H1 (cell line): ENCODE data around the gene EPS8L1. TPM values are rescaled to one million over a fixed set of nuclear protein-coding genes. Genes with fewer than 3 reads are reported as not detected.

Experiments used
- CTCF ChIA-PET: fragments of 300-600 bp; sonication (Branson Sonifier 250); formaldehyde crosslinking; loops from one replicate; lab custom pipeline; 2021; ENCODE audit not compliant: partially characterized antibody; lab: Charles Lee
- POLR2A ChIA-PET: fragments of 300-600 bp; sonication (Branson Sonifier 250); formaldehyde crosslinking; loops from one replicate; lab custom pipeline; 2021; ENCODE audit warnings: inconsistent platforms; ENCODE audit not compliant: partially characterized antibody; lab: Charles Lee
- DNase-seq, 2 experiments: peaks; one replicate each; pipeline versions ENCODE4 v3.0.0 to v3.0.0-alpha.2; 2010 to 2022; ENCODE audit warnings: low spot score in 2 of 2, low read depth in 1 of 2, mixed read lengths in 1 of 2
- FAIRE-seq: peaks from 2 replicates; lab custom pipeline; 2011; peaks lifted over from hg19 to GRCh38; lab: Jason Lieb, UNC
- H2AFZ ChIP-seq: 2 replicates; pipeline ENCODE4 v1.8.1; 2012; ENCODE audit warnings: low read length, inconsistent platforms
- H2AK5ac ChIP-seq: 2 replicates; pipeline ENCODE4 v1.6.1; 2013; ENCODE audit warnings: low read depth, low read length
- H2BK120ac ChIP-seq: replicated peaks from 2 replicates; pipeline ENCODE3; 2013; ENCODE audit warnings: low read depth, low read length, inconsistent platforms
- H2BK12ac ChIP-seq: 2 replicates; pipeline ENCODE4 v1.6.1; 2013; ENCODE audit warnings: low read depth, low read length
- H2BK15ac ChIP-seq: 2 replicates; pipeline ENCODE4 v1.6.1; 2013; ENCODE audit warnings: low read length
- H2BK20ac ChIP-seq: 2 replicates; pipeline ENCODE4 v1.6.1; 2013; ENCODE audit warnings: low read length
- H2BK5ac ChIP-seq: 2 replicates; pipeline ENCODE4 v1.6.1; 2013; ENCODE audit warnings: low read depth, low read length
- H3K14ac ChIP-seq: 2 replicates; pipeline ENCODE4 v1.6.1; 2013; ENCODE audit warnings: inconsistent platforms; ENCODE audit not compliant: insufficient read length
- H3K18ac ChIP-seq: 2 replicates; pipeline ENCODE4 v1.6.1; 2013; ENCODE audit warnings: low read length; ENCODE audit errors: extremely low read depth
- H3K23ac ChIP-seq: 2 replicates; pipeline ENCODE4 v1.6.1; 2013; ENCODE audit warnings: inconsistent platforms; ENCODE audit not compliant: insufficient read length
- H3K23me2 ChIP-seq: 2 replicates; pipeline ENCODE4 v1.6.1; 2013; ENCODE audit warnings: low read depth, low read length
- H3K27ac ChIP-seq: 2 replicates; pipeline ENCODE4 v1.6.1; 2011; ENCODE audit warnings: low read depth, low read length, inconsistent platforms
- H3K27me3 ChIP-seq, 4 experiments: replicated peaks in 1 of 4; 1 replicate in 1 of 4; 2 replicates in 3 of 4; pipeline versions ENCODE4 v1.6.1 to v1.8.1; 2011 to 2013; ENCODE audit warnings: low read length in 3 of 4, mild to moderate bottlenecking in 3 of 4, inconsistent platforms in 2 of 4, mixed read lengths in 2 of 4, moderate library complexity in 1 of 4; ENCODE audit not compliant: control insufficient read depth in 3 of 4, insufficient read depth in 3 of 4; ENCODE audit errors: extremely low read depth in 1 of 4
- H3K36me3 ChIP-seq, 4 experiments: 2 replicates each; pipeline versions ENCODE4 v1.6.1 to v1.8.1; 2011 to 2013; ENCODE audit warnings: mild to moderate bottlenecking in 4 of 4, low read length in 3 of 4, moderate library complexity in 2 of 4, control low read depth in 1 of 4, inconsistent platforms in 1 of 4; ENCODE audit not compliant: insufficient read depth in 4 of 4, control insufficient read depth in 2 of 4
- H3K4ac ChIP-seq: replicated peaks from 2 replicates; pipeline ENCODE3; 2013; ENCODE audit warnings: low read length, low read depth, mixed read lengths, inconsistent platforms; ENCODE audit not compliant: insufficient read length
- H3K4me1 ChIP-seq, 4 experiments: replicated peaks in 1 of 4; 1 replicate in 1 of 4; 2 replicates in 3 of 4; pipeline versions ENCODE4 v1.6.1 to v1.8.1; 2011 to 2013; ENCODE audit warnings: low read length in 3 of 4, inconsistent platforms in 2 of 4, mixed read lengths in 1 of 4; ENCODE audit not compliant: insufficient read depth in 4 of 4, control insufficient read depth in 3 of 4
- H3K4me2 ChIP-seq, 2 experiments: 2 replicates each; pipeline versions ENCODE4 v1.6.1 to v1.8.1; 2011 to 2013; ENCODE audit warnings: low read depth in 2 of 2, low read length in 2 of 2, control low read depth in 1 of 2, inconsistent platforms in 1 of 2, mild to moderate bottlenecking in 1 of 2; ENCODE audit not compliant: insufficient read depth in 1 of 2
- H3K4me3 ChIP-seq, 4 experiments: fragments of 200-600, 300-600 bp in 1 of 4; sonication (generic), shearing (Covaris generic), sonication (Bioruptor Twin) in 1 of 4; 2 replicates each; pipeline versions ENCODE4 v1.5.1 to v1.8.1; 2011 to 2016; ENCODE audit warnings: low read length in 4 of 4, low read depth in 3 of 4, control low read depth in 2 of 4, inconsistent platforms in 2 of 4, mild to moderate bottlenecking in 2 of 4, mixed read lengths in 1 of 4, moderate library complexity in 1 of 4; ENCODE audit not compliant: insufficient read depth in 2 of 4; ENCODE audit errors: extremely low read depth in 1 of 4
- H3K56ac ChIP-seq: replicated peaks from 2 replicates; pipeline ENCODE3; 2013; ENCODE audit warnings: low read depth, mild to moderate bottlenecking, mixed read lengths, low read length, inconsistent platforms; ENCODE audit not compliant: insufficient read length
- H3K79me1 ChIP-seq: 2 replicates; pipeline ENCODE4 v1.6.1; 2013; ENCODE audit warnings: low read depth, low read length, control low read depth
- H3K79me2 ChIP-seq, 2 experiments: 2 replicates each; pipeline versions ENCODE4 v1.6.1 to v1.8.1; 2012 to 2013; ENCODE audit warnings: low read length in 2 of 2, mild to moderate bottlenecking in 2 of 2, inconsistent platforms in 1 of 2; ENCODE audit not compliant: insufficient read depth in 2 of 2, control insufficient read depth in 1 of 2
- H3K9ac ChIP-seq, 4 experiments: replicated peaks in 1 of 4; 1 replicate in 1 of 4; 2 replicates in 3 of 4; pipeline versions ENCODE4 v1.6.1 to v1.8.1; 2011 to 2013; ENCODE audit warnings: low read depth in 3 of 4, low read length in 3 of 4, control low read depth in 2 of 4, mild to moderate bottlenecking in 2 of 4, moderate library complexity in 2 of 4, inconsistent platforms in 1 of 4; ENCODE audit errors: extremely low read depth in 1 of 4
- H3K9me3 ChIP-seq, 2 experiments: 2 replicates each; pipeline versions ENCODE4 v1.6.1 to v1.8.1; 2012 to 2013; ENCODE audit warnings: mild to moderate bottlenecking in 2 of 2, moderate library complexity in 2 of 2, control low read depth in 1 of 2, inconsistent platforms in 1 of 2, low read depth in 1 of 2, low read length in 1 of 2, mixed read lengths in 1 of 2; ENCODE audit not compliant: insufficient read depth in 2 of 2
- H4K20me1 ChIP-seq, 2 experiments: replicated peaks in 1 of 2; 2 replicates each; pipeline versions ENCODE3 to v1.8.1; 2011 to 2013; ENCODE audit warnings: inconsistent platforms in 2 of 2, low read length in 2 of 2, mild to moderate bottlenecking in 1 of 2; ENCODE audit not compliant: insufficient read depth in 2 of 2, control insufficient read depth in 1 of 2
- H4K5ac ChIP-seq: 2 replicates; pipeline ENCODE4 v1.6.1; 2013; ENCODE audit warnings: low read length, low read depth, mixed read lengths, inconsistent platforms; ENCODE audit not compliant: insufficient read length
- H4K8ac ChIP-seq: 2 replicates; pipeline ENCODE4 v1.8.0; 2013; ENCODE audit warnings: mild to moderate bottlenecking, moderate library complexity, low read length, inconsistent platforms; ENCODE audit not compliant: insufficient read depth; ENCODE audit errors: extremely low read depth
- H4K91ac ChIP-seq: replicated peaks from 2 replicates; pipeline ENCODE3; 2013; ENCODE audit warnings: low read length, mixed read lengths, inconsistent platforms; ENCODE audit not compliant: insufficient read length
- BACH1 ChIP-seq: IDR thresholded peaks from 2 replicates; pipeline ENCODE4 v1.6.1; 2012; ENCODE audit warnings: low read length, improper control_type of control experiment
- CTBP2 ChIP-seq: IDR thresholded peaks from 2 replicates; pipeline ENCODE4 v1.7.0; 2011; ENCODE audit warnings: borderline replicate concordance, mild to moderate bottlenecking, moderate library complexity, mixed read lengths, low read length; ENCODE audit not compliant: insufficient read depth, insufficient read length
- HDAC2 ChIP-seq, 2 experiments: fragments of 300-600 bp in 1 of 2; sonication (generic) in 1 of 2; IDR thresholded peaks; 2 replicates each; pipeline ENCODE4 v1.6.1; 2011 to 2012; ENCODE audit warnings: low read depth in 2 of 2, low read length in 2 of 2, mild to moderate bottlenecking in 2 of 2, moderate library complexity in 2 of 2, borderline replicate concordance in 1 of 2, inconsistent platforms in 1 of 2
- HDAC6 ChIP-seq: IDR thresholded peaks from one replicate; pipeline ENCODE4 v1.7.1; 2012; ENCODE audit warnings: low read depth, mild to moderate bottlenecking, inconsistent platforms, low read length, moderate library complexity
- KDM4A ChIP-seq: IDR thresholded peaks from one replicate; pipeline ENCODE4 v1.7.1; 2012; ENCODE audit warnings: low read depth, mild to moderate bottlenecking, moderate library complexity, low read length, inconsistent platforms; ENCODE audit not compliant: severe bottlenecking
- RNF2 ChIP-seq: fragments of 200-900, 300-1000 bp; sonication (generic); IDR thresholded peaks from 2 replicates; pipeline ENCODE4 v1.7.1; 2016; ENCODE audit warnings: borderline replicate concordance, low read depth, mild to moderate bottlenecking, antibody characterized with exemption, low read length; ENCODE audit not compliant: poor library complexity, severe bottlenecking; ENCODE audit errors: missing control alignments
- SIRT6 ChIP-seq: IDR thresholded peaks from one replicate; pipeline ENCODE4 v1.7.1; 2012; ENCODE audit warnings: low read length, inconsistent platforms
- SIX5 ChIP-seq: IDR thresholded peaks from 2 replicates; pipeline ENCODE4 v1.6.1; 2011; ENCODE audit warnings: mild to moderate bottlenecking, low read depth, low read length
- TAF7 ChIP-seq: optimal IDR thresholded peaks from 2 replicates; pipeline ENCODE3; 2011; ENCODE audit warnings: low read depth, mild to moderate bottlenecking, inconsistent platforms, low read length, moderate library complexity, borderline replicate concordance
- TCF12 ChIP-seq: IDR thresholded peaks from 2 replicates; pipeline ENCODE4 v1.6.1; 2011; ENCODE audit warnings: low read depth, mild to moderate bottlenecking, low read length
- WGBS, 2 experiments: shearing (Covaris generic) in 1 of 2; methylation state at CpG; one replicate each; pipeline versions ENCODE4 v1.1.6 to v1.1.7; 2013 to 2015; ENCODE audit warnings: low lambda C conversion rate in 2 of 2, mixed read lengths in 2 of 2, inconsistent platforms in 1 of 2, low coverage in 1 of 2, missing lambda C conversion rate in 1 of 2; ENCODE audit not compliant: insufficient replicate concordance in 2 of 2, insufficient coverage in 1 of 2, insufficient read length in 1 of 2; ENCODE audit errors: extremely low coverage in 1 of 2, missing lambda C conversion rate in 1 of 2; 5-methylcytosine and 5-hydroxymethylcytosine counted together
- polyA plus RNA-seq, 7 experiments: library from polyadenylated mRNA; depleted of rRNA in 3 of 7; stranded (reverse) in 5 of 7; unstranded in 2 of 7; fragments of >200 nt in 5 of 7; fragments of 200-250 nt in 2 of 7; gene quantifications; 1 replicate in 5 of 7; 2 replicates in 1 of 7; 4 replicates in 1 of 7; pipeline versions ENCODE4 v1.2.1 to v1.2.3, GENCODE V29; 2011 to 2013; ENCODE audit warnings: missing spikeins in 2 of 7, mixed read lengths in 2 of 7
- total RNA-seq: library from RNA; stranded (reverse); fragmentation: NEBNext Ultra II Directional; extraction: Animal tissue kit (Norgen Biotek cat#: 25700); gene quantifications from 2 replicates; pipeline ENCODE4 v1.2.1, GENCODE V29; 2021
- TF ChIP-seq, protein P1 (sequence below): IDR thresholded peaks from 2 replicates; pipeline ENCODE4 v1.6.1; 2011; ENCODE audit warnings: low read length, improper control_type of control experiment
- TF ChIP-seq, protein P2 (sequence below): IDR thresholded peaks from 2 replicates; pipeline ENCODE4 v1.6.1; 2012; ENCODE audit warnings: inconsistent platforms

The EPS8L1 gene
- total and polyA plus RNA-seq, 2 of the 8 experiments (the other 6 are each of a cell fraction or from before 2014, with no cell fraction given) = 19.8 to 30.2 TPM

DNA sequence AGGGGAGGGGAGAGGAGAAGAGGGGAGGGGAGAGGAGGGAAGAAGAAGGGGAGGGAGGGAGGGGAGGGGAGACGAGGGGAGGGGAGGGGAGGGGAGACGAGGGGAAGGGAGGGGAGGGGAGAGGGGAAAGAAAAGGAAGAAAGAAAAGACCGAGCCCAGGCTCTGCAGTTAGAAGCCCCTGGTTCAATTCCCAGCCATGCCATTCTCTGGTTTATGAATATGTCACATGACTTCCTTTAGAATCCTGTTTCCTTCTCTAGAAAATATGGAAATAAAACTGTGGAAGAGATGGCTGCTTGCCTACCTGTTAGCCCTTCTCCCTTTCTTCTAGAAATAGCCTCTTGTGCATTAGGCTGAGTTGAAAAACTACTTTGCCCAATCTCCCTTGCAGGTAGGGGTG is 59.1 kb downstream of the EPS8L1 start:
- no CpG with 5 or more reads among the region's 3 CpGs for WGBS, 2 experiments
- FAIRE-seq (no peak), DNase-seq (no peak)
- Histone ChIP-seq H2BK120ac (no peak overlapping the region), H3K9ac (no peak overlapping the region), H3K4me1 (no peaks in the 10 kb centered on the region; a peak in 1 of 7 replicates), H3K14ac (no peak overlapping the region), H4K8ac (no peak overlapping the region), H4K20me1 (no peaks in the 10 kb centered on the region), H3K56ac (no peak overlapping the region), H2AFZ (no peak overlapping the region), H3K4me2 (no peak overlapping the region), H3K27me3 (no peaks in the 10 kb centered on the region), H3K9me3 (no peaks in the 10 kb centered on the region), H2BK5ac (no peak overlapping the region), H3K4ac (no peak overlapping the region), H2BK15ac (no peak overlapping the region), H3K79me1 (no peaks in the 10 kb centered on the region), H3K79me2 (no peaks in the 10 kb centered on the region), H2BK12ac (no peak overlapping the region), H3K4me3 (no peak overlapping the region), H3K36me3 (peaks cover 0 to 26% (median 4%) of the 10 kb centered on the region in 4 experiments; a peak in 4 of 8 replicates), H3K27ac (no peak overlapping the region), H3K18ac (no peak overlapping the region), H2BK20ac (no peak overlapping the region), H2AK5ac (no peak overlapping the region), H3K23ac (no peak overlapping the region), H4K91ac (no peak overlapping the region), H3K23me2 (no peaks in the 10 kb centered on the region), H4K5ac (no peak overlapping the region)
- ChIA-PET CTCF (interaction anchor here (0.6 to 3.3 kb wide), 6 partner anchors 9 to 46 kb away, joined by 3 to 17 read pairs (median 6); no protein-coding TSS in a partner anchor), POLR2A (interaction anchor here (0.6 to 2.7 kb wide), 4 partner anchors 9 to 76 kb away, joined by 3 to 14 read pairs (median 4); no protein-coding TSS in a partner anchor)
- TF ChIP-seq KDM4A (no peak), HDAC2 (IDR thresholded peaks at IDR 0.05; ENCODE audit: borderline replicate concordance in 1 of 2, low read depth in 2 of 2, low read length in 2 of 2) (no peak), TCF12 (no peak), HDAC6 (no peak), CTBP2 (no peak), BACH1 (no peak), SIRT6 (no peak), TAF7 (no peak), RNF2 (no peak), SIX5 (no peak)
- TF ChIP-seq, protein P1, sequence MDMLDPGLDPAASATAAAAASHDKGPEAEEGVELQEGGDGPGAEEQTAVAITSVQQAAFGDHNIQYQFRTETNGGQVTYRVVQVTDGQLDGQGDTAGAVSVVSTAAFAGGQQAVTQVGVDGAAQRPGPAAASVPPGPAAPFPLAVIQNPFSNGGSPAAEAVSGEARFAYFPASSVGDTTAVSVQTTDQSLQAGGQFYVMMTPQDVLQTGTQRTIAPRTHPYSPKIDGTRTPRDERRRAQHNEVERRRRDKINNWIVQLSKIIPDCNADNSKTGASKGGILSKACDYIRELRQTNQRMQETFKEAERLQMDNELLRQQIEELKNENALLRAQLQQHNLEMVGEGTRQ = no peak
- TF ChIP-seq, protein P2, sequence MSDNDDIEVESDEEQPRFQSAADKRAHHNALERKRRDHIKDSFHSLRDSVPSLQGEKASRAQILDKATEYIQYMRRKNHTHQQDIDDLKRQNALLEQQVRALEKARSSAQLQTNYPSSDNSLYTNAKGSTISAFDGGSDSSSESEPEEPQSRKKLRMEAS = no peak
